Ectodermal cell (in vitro differentiated cells): ENCODE measurements around the gene STX8.

Source experiments
- H3K27ac ChIP-seq: 2 replicates; pipeline ENCODE4 v1.7.0; 2013; ENCODE audit warnings: mild to moderate bottlenecking, low read depth, low read length; ENCODE audit not compliant: insufficient read depth, poor library complexity, severe bottlenecking
- H3K27me3 ChIP-seq: 2 replicates; pipeline ENCODE4 v1.7.0; 2013; ENCODE audit warnings: mild to moderate bottlenecking, low read length; ENCODE audit not compliant: insufficient read depth, control insufficient read depth, poor library complexity, severe bottlenecking
- H3K36me3 ChIP-seq: one replicate; pipeline ENCODE4 v1.7.0; 2013; ENCODE audit warnings: low read length; ENCODE audit not compliant: control insufficient read depth, insufficient read depth
- H3K4me1 ChIP-seq: one replicate; pipeline ENCODE4 v1.7.0; 2013; ENCODE audit warnings: low read length; ENCODE audit not compliant: control insufficient read depth, insufficient read depth
- H3K4me3 ChIP-seq: 2 replicates; pipeline ENCODE4 v1.7.0; 2013; ENCODE audit warnings: low read depth, low read length, control low read depth; ENCODE audit not compliant: insufficient read depth
- H3K9me3 ChIP-seq: 2 replicates; pipeline ENCODE4 v1.7.0; 2013; ENCODE audit warnings: mild to moderate bottlenecking, low read length, moderate library complexity; ENCODE audit not compliant: control insufficient read depth
- whole genome bisulfite sequencing, 2 experiments: methylation state at CpG; one replicate each; pipeline ENCODE4 v1.1.7; 2013; ENCODE audit warnings: missing lambda C conversion rate in 2 of 2; 5-methylcytosine and 5-hydroxymethylcytosine counted together

The STX8 gene

DNA sequence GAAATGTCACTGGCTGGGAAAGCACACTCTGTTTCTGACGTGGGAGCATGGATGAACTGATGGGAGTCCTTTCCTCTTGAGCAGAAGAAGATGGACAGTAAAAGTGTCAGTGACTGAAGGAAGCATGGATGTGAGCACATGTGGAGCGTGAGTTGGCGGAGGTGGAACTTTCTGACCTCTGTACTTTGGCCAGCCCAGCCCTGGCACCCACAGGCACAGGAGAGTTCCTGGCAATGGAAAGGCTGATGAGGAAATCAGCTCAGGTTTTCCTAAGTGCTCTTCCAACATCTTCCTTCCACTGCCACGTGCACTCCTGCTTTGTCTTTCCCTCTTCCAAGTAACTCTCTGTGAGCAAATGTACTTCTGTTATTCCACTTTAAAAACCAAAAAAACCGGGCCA lies 277.5 kb downstream of the STX8 start:
- Histone ChIP-seq H3K36me3 (no peaks in the 10 kb centered on the region), H3K4me3 (no peak overlapping the region), H3K27me3 (no peaks in the 10 kb centered on the region), H3K27ac (no peak overlapping the region), H3K9me3 (no peaks in the 10 kb centered on the region), H3K4me1 (no peaks in the 10 kb centered on the region)
- WGBS, 2 experiments: 92 to 93% methylated on average over 5 of the region's 5 CpGs

- Histone ChIP-seq H3K27ac (no peak overlapping the region), H3K27me3 (no peaks in the 10 kb centered on the region), H3K4me1 (no peaks in the 10 kb centered on the region), H3K4me3 (no peak overlapping the region), H3K9me3 (no peaks in the 10 kb centered on the region), H3K36me3 (no peaks in the 10 kb centered on the region)
- WGBS, 2 experiments: 94 to 97% methylated on average over 4 of the region's 4 CpGs
Observed at GRCh38 chr17:9294661-9295210, 280.9 kb downstream of the STX8 start.

DNA sequence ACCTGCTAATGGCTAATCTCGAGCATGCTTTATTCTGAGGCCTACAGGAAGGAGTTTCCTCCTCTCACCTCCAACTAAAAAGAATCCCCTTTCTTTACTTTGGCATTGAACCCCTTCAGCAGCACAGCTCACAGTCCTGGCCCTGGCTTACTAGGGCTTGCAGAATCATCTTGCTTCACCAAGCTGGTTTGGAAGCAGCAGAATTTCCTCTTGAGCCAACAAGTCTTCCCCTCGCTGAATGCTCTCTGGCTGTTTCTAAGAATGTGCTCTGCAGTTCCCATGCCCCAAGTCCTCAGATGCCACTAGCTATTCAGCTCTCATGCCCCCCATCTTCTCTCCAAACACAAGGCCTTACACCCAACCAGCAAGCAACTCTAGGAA lies 283.1 kb downstream of the STX8 start:
- Histone ChIP-seq H3K27me3 (no peaks in the 10 kb centered on the region), H3K9me3 (no peaks in the 10 kb centered on the region), H3K4me3 (no peak overlapping the region), H3K27ac (no peak overlapping the region), H3K4me1 (no peaks in the 10 kb centered on the region), H3K36me3 (no peaks in the 10 kb centered on the region)
- WGBS, 2 experiments: 88 to 95% methylated on average over 2 of the region's 2 CpGs

GRCh38 chr17:9291912-9292560 lies 283.6 kb downstream of the STX8 start:
- Histone ChIP-seq H3K36me3 (no peaks in the 10 kb centered on the region), H3K9me3 (no peaks in the 10 kb centered on the region), H3K4me3 (no peak overlapping the region), H3K4me1 (no peaks in the 10 kb centered on the region), H3K27ac (no peak overlapping the region), H3K27me3 (no peaks in the 10 kb centered on the region)
- 65 to 71% methylated on average over 8 of the region's 8 CpGs for WGBS, 2 experiments

GRCh38 chr17:9290226-9290613 lies 285.4 kb downstream of the STX8 start:
- H3K4me3 ChIP-seq: no peak overlapping the region
- H3K9me3 ChIP-seq: no peaks in the 10 kb centered on the region
- H3K27ac ChIP-seq: no peak overlapping the region
- H3K36me3 ChIP-seq: no peaks in the 10 kb centered on the region
- no peaks in the 10 kb centered on the region for H3K27me3 ChIP-seq
- H3K4me1 ChIP-seq: no peaks in the 10 kb centered on the region
- WGBS, 2 experiments: 93 to 96% methylated on average over 7 of the region's 7 CpGs

- Histone ChIP-seq H3K36me3 (no peaks in the 10 kb centered on the region), H3K27me3 (no peaks in the 10 kb centered on the region), H3K4me3 (no peak overlapping the region), H3K27ac (no peak overlapping the region), H3K4me1 (no peaks in the 10 kb centered on the region), H3K9me3 (no peaks in the 10 kb centered on the region)
- WGBS, 2 experiments: 92 to 97% methylated on average over 1 to 2 of the region's 2 CpGs
Observed at GRCh38 chr17:9287306-9287705, 288.3 kb downstream of the STX8 start.

DNA sequence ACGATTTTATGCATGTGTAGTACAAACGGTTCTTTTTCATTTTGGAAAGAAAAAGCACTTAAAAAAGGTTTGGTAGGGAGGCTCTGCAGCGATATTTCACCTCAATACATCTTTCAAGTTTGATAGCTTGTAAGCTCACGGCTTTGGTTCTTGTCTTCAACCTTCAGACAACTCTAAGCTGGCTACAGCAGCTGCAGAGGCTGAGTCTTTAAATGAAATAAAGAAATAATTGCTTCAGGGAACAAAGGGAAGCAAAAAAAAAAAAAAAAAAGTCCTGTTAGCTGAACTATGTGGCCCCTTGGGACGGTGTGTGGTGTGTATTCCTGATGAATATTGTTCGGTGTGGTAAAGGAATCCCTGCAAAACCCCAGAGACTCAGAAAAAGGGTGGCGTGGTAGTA lies 289.2 kb downstream of the STX8 start:
- Histone ChIP-seq H3K27ac (no peak overlapping the region), H3K4me3 (no peak overlapping the region), H3K9me3 (no peaks in the 10 kb centered on the region), H3K4me1 (no peaks in the 10 kb centered on the region), H3K36me3 (no peaks in the 10 kb centered on the region), H3K27me3 (no peaks in the 10 kb centered on the region)
- 92 to 93% methylated on average over 6 to 7 of the region's 7 CpGs for WGBS, 2 experiments

- Histone ChIP-seq H3K4me1 (no peaks in the 10 kb centered on the region), H3K27me3 (no peaks in the 10 kb centered on the region), H3K4me3 (no peak overlapping the region), H3K27ac (no peak overlapping the region), H3K36me3 (no peaks in the 10 kb centered on the region), H3K9me3 (no peaks in the 10 kb centered on the region)
- WGBS, 2 experiments: 89 to 94% methylated on average over 11 to 14 of the region's 14 CpGs
Observed at GRCh38 chr17:9285602-9286427, 289.8 kb downstream of the STX8 start.

DNA sequence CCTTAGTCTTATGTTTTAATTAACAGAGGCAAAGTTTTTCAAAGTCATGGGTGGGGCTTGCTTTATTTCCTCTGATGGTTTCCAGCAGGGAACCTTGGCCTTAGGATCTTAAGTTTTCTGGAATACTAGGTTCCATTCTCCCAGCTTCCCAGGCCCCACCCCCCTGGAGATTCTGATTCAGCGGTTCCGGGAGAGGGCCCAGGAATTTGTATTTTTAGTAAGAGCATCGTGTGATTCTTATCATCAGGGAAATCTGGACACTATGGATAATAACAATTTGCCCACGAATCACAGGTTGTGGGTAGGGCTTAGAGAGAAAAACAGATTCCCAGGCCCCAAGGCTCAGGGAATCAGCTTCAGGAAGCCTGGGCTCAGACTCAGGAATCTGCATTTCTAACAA lies 290.7 kb downstream of the STX8 start:
- no peaks in the 10 kb centered on the region for H3K27me3 ChIP-seq
- no peaks in the 10 kb centered on the region for H3K36me3 ChIP-seq
- no peaks in the 10 kb centered on the region for H3K9me3 ChIP-seq
- no peaks in the 10 kb centered on the region for H3K4me1 ChIP-seq
- 66 to 79% methylated on average over 4 of the region's 4 CpGs for WGBS, 2 experiments
- no peak overlapping the region for H3K4me3 ChIP-seq
- H3K27ac ChIP-seq: no peak overlapping the region

DNA sequence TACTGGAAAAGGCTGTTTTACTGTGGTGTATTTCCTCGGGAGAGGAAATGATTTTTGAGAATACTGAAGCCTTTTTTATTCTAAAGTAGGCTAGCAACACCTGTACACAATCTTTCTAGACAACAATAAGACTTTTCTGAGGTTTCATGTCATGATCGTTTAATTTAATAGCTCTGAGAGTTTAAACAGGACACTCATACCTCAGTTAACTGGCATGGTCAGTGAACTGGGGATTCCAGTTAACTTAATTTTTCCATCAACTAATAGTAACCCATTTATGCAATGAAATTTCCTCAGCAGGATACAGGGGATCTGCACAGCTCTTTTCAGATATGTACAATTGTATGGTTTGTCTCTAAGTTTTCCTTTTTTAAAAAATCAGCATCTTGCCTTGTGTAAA lies 291.7 kb downstream of the STX8 start:
- no peaks in the 10 kb centered on the region for H3K9me3 ChIP-seq
- H3K36me3 ChIP-seq: no peaks in the 10 kb centered on the region
- WGBS, 2 experiments: 98 to 100% methylated on average over 2 of the region's 2 CpGs
- no peak overlapping the region for H3K4me3 ChIP-seq
- H3K4me1 ChIP-seq: no peaks in the 10 kb centered on the region
- no peak overlapping the region for H3K27ac ChIP-seq
- H3K27me3 ChIP-seq: no peaks in the 10 kb centered on the region
